PC-3 (cell line): ENCODE measurements around the gene SRPK3.

Experiments
- CTCF ChIP-seq: fragments of 300-600 bp; sonication (generic); conservative IDR thresholded peaks from 2 replicates; pipeline ENCODE4 v1.5.1; 2017; ENCODE audit warnings: antibody characterized with exemption, low read depth, mild to moderate bottlenecking, low read length
- EZH2 ChIP-seq: fragments of 300-600 bp; sonication (generic); IDR thresholded peaks from one replicate; pipeline ENCODE4 v1.6.1; 2017; ENCODE audit warnings: antibody characterized with exemption, mild to moderate bottlenecking, low read length; ENCODE audit not compliant: unreplicated experiment
- EZH2phosphoT487 ChIP-seq: fragments of 300-600 bp; sonication (generic); IDR thresholded peaks from 2 replicates; pipeline ENCODE4 v1.6.1; 2018; ENCODE audit warnings: mild to moderate bottlenecking, antibody characterized with exemption, low read length, borderline replicate concordance

GRCh38 chrX:153803211-153804099, 22.6 kb downstream of the SRPK3 start:
- TF ChIP-seq CTCF (no peak), EZH2 (no peak), EZH2phosphoT487 (no peak)
